GM13976 (cell line): ENCODE results near the gene FGF23.

Source experiments
- DNase-seq: peaks from one replicate; pipeline ENCODE4 v3.0.0; 2012; ENCODE audit warnings: low spot score
- CTCF ChIP-seq: IDR thresholded peaks from 2 replicates; pipeline ENCODE4 v1.5.1; 2012; ENCODE audit warnings: borderline replicate concordance, mild to moderate bottlenecking; ENCODE audit not compliant: insufficient read depth; ENCODE audit errors: extremely low read depth, missing control alignments, control extremely low read depth
- in situ Hi-C: fragments of 300-500 bp; cut with MboI; formaldehyde crosslinking; loops from one replicate; pipeline ENCODE4 v1.12.0; 2022; ENCODE audit warnings: low sequenced_read_pairs, mixed read lengths, inconsistent platforms; ENCODE audit not compliant: unreplicated experiment

The FGF23 gene

GRCh38 chr12:4388662-4389061 is 9.2 kb upstream of the FGF23 start:
- in situ Hi-C loops = no loop called here
- no peak for TF ChIP-seq CTCF
- no peak for DNase-seq

GRCh38 chr12:4388032-4388431 is 8.5 kb upstream of the FGF23 start:
- in situ Hi-C loops = no loop called here
- TF ChIP-seq CTCF = no peak
- no peak for DNase-seq

DNA sequence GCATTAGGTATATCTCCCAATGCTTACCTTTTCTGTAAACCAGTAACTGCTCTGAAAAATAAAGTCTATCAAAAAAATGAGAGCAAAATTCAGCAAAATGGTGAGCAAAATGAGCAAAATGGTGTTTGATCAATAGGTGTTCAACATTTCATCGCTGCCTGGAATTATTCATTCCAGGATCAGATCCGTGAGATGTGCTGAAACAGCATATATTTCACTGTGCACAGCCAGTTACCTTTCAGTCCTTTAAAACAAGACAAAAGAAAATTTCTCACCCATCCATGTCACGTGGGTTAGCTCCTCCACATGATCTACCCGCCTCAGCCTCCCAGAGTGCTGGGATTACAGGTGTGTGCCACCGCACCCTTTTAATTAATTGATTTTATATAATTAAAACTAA is 8.1 kb upstream of the FGF23 start:
- TF ChIP-seq CTCF = no peak
- DNase-seq = no peak
- in situ Hi-C loops = no loop called here

GRCh38 chr12:4386801-4387200 is 7.3 kb upstream of the FGF23 start:
- in situ Hi-C loops = no loop called here
- DNase-seq = no peak
- TF ChIP-seq CTCF = no peak

GRCh38 chr12:4383304-4383865 is 3.9 kb upstream of the FGF23 start:
- TF ChIP-seq CTCF = peak; percentile 41

GRCh38 chr12:4380332-4380731 is 820 bp upstream of the FGF23 start:
- no peak for TF ChIP-seq CTCF
- no peak for DNase-seq

More at GRCh38 chr12:4383304-4383865, 3.9 kb upstream of the FGF23 start:
- DNase-seq = peak; percentile 48
- in situ Hi-C loops = no loop called here

More at GRCh38 chr12:4380332-4380731, 820 bp upstream of the FGF23 start:
- in situ Hi-C loops = no loop called here
